Tongue (tissue), 2 donors: ENCODE data around the gene FHIT. TPM values are rescaled to one million over a fixed set of nuclear protein-coding genes. Genes with fewer than 3 reads are reported as not detected.
A peak's percentile ranks its signal among the peaks of the same experiment; 100 is the strongest.

ENCODE experiments used
- DNase-seq: peaks from one replicate; pipeline ENCODE4 v3.0.0-alpha.2; 2015
- total RNA-seq: library from RNA; depleted of rRNA; stranded (reverse); fragments of >200 nt; gene quantifications from one replicate; pipeline ENCODE4 v1.2.3, GENCODE V29; 2014

The FHIT gene
- total RNA-seq, 1 donor from 2014 or later, result 7.4 TPM

DNA sequence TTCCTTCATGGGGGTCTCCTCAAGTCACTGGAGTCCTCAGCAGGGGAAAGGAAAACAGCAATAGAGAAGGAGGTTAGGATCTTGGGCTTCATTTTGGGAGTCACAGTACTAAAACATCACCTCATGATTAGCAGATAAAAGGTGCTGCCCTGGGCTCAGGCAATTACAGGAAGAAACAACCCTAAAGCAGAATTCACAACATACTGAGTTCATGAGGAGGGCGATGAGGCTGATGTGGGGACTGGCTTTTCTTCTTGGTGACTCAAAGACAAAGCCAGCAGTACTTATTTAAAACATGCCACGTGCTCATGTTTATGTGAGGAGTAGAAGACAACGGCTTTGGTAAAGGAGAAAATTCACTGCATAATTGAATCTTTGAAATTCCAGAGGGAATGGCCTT, 1379.1 kb downstream of the FHIT start:
- no peak for DNase-seq

DNA sequence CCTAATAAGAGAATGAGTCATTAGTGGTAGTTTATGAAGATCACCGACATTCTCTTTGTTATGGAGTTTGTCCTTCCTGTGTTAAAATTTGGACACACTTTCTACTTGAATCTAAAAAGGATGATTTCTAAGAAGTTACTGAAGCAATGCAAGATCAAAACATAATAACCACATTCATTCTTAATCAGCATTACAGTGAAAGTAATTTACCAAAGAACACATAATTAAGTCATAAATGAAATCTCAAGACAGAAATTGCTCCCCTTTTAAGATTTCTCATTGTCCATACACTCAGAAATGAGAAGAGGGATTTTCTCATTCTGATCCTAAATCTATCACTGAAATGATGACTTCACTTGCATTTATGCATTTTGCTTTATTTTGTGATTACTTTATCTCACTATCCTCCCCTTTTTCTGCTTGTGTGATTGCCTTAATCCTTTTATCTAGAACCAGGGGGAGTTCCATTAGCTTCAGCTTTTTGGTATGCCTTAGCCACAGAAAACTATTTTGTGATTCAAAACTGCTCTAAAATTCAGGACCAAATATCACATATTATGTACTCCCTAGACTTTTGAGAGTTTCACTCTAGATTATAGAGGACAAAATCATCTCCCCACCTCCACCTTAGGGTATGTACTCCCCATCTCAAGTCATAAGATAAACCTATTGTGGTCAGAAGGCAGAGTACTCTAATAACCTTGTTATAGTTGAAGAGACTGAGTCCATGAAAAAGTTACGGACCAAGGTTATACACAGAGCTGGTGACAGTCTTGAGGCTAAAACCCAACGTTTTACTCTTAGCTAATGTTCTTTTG, 1383.9 kb downstream of the FHIT start:
- DNase-seq, result no peak

DNA sequence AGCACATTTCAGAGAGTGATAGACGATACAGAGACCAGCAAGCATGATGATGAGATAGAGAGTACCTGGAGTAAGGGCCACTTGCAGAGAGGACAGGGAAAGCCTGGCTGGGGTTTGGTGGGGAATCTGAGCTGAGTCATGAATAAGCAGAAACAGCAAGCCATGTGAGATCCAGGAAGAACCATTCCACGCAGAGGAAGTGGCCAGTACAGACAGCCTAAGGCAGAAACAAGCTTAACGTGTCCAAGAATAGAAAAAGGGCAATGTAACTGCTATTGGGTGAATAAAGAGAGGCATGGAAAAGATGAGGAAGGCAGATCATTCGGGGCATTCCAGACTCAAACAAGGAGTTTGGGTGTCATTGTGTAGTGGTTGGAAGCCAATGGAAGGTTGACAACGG, 1385.2 kb downstream of the FHIT start:
- DNase-seq, result no peak

DNA sequence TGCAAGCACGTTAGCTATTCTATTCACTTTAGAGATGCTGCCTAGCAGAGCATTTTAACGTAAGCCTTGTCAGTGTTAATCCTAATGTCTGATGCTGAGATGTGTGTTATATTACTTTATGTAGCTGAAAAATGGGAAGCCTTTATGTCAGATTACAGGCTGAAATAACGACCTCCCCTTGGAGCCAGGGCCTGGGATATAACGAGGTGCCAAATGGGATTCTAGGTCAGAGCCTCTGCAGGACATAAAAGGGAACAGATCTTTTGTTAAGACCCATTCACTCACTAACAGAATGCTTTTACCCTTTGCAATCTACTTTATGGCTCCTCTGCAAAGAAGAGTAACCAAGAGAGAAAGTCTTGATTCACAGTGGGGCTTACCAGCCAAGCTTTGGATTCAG, 1385.9 kb downstream of the FHIT start:
- no peak for DNase-seq

DNA sequence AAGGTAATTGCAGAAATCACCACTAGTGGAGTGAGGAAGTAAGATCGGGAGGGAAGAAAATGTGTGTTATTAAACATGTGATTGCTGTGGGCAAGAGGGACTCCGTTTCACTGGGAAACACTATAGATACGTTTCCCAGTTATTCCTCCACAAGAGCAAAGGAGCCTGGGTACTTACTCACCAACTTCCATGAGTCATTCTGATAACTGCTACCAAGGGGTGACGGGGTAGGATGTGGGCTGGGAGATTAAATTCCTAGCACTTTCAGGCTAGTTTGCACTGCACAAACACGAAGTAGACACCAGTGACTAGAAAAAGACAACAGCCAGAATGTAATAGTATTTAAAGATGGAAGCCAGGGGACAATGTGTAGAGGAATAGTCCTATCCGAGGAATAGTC, 1388.6 kb downstream of the FHIT start:
- DNase-seq, result no peak

DNA sequence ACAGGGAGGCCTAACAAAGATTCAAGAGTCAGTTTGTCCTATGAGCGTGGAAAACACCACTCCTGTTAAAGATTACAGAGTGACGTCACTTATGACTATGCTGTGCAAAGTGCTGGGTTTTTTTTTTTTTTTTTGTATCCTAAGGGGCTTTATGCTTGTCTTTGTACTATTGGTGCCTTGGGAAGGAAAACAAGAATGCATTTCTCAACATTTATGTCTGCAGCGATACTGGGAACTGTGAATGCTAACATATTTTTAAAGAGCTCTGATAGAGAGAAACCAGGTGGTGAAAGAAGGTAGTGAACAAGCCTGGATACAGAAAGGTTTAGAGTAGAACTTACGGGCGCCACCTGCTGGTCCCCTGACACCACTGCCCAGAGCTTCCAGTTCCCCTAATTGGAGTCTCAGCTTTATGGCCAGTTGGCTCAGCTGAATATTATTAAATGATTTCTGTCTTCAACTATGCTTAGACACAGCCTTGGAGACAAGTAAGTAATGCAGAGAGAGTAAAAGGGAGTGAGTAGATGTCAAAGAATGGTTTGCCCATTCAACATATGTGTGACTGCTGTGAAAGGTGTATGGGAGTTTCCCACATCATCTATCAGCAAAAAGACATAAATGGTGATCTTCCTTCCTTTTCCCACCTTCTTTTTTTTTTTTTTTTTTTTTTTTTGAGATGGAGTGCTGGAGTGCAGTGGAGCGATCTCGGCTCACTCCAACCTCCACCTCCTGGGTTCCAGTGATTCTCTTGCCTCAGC, 1393.5 kb downstream of the FHIT start:
- peak; percentile 92 for DNase-seq

DNA sequence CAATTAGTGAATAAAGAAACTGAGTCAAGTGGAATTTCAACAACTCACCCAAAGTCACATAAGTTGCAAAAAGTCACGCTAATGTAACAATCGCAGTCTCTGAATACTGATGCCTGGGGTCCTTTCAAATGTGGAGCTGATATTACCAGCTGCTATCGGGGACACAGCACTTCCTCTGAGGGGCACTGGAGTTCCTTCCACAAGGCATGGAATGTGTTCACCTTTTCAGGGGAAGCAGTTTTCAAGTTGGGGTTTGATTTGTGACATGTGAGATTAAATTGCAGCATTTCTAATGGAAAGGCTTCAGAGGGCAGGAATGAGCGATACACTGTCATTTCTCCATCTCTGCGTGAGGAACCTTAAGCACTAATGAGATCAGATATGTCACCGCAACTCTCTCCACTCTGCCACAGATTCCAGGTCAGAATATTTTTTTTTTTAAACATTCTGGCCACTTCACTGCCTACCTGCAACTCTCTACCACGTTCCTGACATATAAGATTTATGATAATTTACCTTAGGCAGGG, 1394.3 kb downstream of the FHIT start:
- DNase-seq, result no peak

DNA sequence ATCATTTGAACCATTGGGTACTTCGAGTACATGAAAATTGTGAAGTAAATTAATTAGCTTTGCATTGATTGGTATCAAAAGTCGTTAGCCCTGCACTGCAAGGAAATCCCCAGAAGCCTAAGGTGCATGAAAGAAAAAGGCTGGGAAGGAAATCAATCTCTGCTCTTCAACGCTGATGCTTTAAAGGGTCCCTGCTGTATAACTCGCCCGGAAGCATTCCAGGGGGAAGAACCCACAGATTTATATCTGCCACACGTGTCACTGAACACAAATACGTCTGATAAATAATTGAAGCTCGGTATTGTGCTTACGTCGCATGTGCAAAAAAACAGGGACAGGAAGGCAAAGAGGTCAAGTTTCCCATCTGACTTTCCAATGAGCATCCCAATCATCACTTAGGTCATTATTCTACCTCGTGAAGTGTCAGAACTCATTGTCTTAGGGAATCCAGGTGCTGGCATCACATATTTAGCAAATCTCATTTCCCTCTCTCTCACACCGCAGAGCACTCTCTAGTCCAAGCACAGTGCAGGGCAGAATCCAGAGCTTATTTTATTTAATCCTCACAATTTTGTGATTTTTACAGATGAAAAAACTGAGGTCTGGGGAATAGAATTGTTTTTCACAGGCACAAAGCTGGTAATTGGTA, 1397.1 kb downstream of the FHIT start:
- no peak for DNase-seq

DNA sequence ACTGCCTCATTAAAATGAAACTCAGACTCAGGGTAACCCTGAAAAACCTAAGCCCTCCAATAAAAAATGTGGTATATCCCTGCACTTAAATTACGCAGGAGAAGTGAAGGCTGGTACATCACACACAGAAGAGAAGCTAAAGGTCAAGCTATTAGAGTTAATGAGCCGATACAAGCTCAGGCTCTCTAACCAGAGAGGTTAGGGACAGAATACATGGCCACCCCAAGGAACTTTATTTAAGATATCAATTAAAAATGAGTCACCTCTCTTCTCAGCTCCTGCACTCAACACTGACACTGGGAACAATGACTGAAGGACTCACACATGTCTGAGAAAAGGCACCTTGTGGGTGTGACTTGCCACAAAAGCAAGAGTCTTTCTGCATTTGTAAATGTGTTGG, 1400.8 kb downstream of the FHIT start:
- no peak for DNase-seq

DNA sequence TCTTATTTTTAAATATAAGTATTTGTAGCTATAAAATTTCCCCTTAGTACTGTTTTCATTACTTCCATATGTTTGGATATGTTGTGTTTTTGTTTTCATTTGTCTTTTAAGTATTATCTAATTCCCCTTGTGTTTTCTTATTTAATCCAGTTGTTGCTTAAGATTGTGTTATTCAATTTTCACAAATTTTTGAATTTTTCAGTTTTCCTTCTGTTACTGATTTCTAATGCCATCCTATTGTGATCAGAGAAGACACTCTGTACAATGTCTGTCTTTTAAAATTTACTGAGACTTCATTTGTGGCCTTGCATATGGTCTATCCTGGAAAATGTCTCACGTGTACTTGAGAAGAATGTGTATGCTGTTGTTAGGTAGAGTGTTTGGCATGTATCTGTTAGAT, 1405.9 kb downstream of the FHIT start:
- peak; percentile 31 for DNase-seq

DNA sequence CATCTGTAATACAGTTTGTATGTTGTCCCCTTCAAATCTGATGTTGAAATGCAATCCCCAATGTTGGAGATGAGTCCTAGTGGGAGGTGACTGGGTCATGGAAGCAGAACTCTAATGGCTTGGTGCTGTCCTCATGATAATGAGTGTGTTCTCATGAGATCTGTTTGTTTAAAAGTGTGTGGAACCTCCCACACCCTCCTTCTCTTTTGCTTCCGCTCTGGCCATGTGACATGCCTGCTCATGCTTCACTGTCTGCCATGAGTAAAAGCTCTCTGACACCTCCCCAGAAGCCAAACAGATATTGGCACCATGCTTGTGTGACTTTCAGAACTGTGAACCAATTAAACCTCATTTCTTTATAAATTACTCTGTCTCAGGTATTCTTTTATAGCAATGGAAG, 1407.4 kb downstream of the FHIT start:
- DNase-seq, result no peak

DNA sequence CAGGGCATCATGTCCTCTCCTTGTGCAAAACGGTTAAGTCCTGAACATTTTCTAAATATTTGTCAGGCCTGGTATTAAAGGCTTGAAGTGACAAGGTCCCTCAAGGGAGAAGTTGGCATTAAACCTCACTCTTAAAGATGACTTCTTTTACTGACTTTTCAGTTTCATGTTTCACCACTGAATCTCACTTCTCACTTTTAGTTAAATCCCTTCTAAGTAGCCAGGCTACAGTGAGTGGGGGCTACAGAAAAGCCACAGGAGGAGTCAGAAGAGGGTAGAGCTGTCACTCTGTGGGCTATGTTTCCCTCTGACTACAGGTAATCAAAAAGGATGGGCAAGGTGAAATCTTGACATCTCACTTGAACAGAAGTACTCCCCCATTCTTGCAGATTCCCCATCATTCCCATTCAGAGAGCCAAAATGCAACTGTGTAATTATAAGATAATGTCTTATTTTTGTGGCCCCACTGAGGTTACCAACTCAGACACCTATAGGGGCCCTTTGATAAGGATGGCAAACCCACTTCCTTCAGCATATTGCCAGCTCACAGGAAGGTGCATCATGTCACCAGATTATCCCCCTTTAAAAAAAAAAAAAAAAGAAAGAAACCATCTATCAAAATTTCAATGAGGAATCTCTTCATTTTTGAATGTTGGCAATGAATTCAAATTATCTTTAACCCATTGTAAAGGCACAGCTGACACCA, 1411.3 kb downstream of the FHIT start:
- no peak for DNase-seq

DNA sequence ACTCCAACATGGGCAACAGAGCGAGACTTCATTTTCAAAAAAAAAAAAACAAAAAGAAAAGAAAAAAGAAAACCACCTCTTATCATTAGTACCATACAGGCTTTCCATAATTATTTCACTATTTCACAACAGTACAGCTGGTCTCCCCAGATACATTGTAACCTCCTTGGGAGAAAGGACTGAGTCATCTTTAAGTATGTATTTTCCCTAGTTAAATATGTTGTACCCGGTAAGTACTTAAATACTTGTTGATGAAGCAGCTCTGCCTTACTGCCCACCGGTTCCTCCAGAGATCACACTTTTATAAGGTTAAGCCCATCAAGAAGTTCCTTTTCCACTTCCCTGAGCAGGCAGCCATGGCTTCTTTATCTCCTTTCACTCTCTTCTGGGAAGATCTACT, 1412.0 kb downstream of the FHIT start:
- DNase-seq, result no peak

DNA sequence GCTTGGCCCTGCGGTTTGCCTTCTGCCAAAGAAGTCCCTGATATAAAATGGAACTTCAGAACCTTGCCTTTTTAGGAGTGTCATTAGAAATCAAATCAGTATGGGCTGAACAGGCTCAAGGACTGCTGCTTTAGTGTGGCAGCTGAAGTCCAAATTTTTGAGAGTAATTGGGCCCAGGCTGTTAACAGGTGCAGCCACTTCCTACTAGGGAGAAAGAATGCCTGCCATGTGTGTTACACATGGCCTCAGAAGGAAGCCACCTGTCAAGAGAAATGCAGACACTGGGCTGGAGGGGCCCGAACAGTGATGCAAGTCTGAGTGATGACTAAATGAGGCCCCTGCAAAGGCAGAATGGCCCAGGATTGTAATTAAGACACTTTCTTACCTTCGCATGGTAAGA, 1414.7 kb downstream of the FHIT start:
- peak; percentile 81 for DNase-seq

DNA sequence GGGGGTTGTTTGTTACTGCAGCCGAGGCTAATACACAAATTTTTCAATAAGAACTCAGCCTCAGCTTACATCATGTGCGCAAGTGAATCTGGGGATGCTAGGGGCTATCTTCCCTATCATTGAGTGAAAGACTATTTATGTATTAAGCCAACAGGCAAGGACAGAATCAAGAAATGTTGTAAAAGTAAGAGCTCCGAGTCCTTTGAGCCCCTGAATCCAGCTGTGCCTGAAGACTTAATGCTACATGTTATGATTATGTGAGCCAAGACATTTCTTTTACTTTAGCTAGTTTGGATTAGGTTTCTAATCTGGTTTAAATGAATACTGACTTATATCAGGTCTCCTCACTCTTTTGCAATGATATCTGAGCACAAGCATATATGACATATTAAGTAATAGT, 1418.5 kb downstream of the FHIT start:
- no peak for DNase-seq

DNA sequence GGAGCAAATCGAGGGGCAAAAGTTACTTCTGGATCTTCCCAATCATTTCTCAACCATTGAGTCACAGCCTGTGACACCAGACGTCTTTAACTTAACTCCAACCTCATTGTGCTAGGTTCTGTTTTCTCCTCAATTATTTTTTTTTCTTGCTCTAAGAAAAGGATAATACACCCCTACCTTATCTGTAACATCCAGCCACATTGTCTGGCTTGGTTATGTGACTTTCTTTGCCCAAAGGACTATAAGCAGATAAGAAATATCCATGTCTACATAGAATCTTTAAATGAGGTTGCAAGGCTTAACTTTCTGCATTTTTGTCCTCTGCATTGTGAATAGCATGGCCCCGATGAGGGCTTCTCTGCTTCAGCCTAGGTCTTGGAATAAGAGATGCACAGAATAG, 1419.0 kb downstream of the FHIT start:
- DNase-seq, result no peak

DNA sequence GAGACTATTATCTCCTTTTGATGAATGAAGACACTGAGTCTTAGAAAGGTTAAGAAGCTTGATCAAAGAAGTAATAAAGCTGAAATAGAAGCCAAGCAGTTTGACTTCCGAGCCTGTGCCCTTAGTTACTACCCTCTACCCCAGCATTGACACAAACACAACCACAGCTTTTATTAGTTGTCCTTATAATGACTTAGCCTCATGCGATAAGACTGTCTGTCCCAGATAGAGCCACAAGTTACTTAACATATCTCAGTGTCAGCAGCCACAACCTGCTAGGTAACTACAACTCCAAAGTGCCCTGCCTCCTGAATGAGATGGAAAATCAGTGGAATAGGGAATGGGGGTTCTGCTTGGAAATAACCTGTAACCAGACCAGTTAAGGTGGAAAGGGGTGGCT, 1419.9 kb downstream of the FHIT start:
- no peak for DNase-seq

DNA sequence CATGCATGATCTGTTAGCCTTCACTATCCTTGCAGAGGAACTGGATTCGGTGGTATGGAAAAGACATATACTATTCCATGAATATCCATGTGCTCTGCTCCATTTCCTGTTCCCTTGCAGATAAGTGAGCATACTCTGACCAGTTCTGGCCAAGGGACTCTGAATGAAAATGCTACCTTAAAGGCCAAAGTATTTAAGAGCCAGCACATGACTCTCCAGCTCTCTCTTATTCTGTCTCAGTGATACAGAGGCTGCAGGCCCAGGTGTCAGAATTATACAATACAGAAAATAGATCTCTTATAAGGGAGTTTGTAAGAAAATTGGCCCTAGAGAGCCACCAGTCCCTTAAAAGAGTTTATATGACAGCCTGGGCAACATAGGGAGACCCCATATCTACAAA, 1421.7 kb downstream of the FHIT start:
- DNase-seq, result no peak

DNA sequence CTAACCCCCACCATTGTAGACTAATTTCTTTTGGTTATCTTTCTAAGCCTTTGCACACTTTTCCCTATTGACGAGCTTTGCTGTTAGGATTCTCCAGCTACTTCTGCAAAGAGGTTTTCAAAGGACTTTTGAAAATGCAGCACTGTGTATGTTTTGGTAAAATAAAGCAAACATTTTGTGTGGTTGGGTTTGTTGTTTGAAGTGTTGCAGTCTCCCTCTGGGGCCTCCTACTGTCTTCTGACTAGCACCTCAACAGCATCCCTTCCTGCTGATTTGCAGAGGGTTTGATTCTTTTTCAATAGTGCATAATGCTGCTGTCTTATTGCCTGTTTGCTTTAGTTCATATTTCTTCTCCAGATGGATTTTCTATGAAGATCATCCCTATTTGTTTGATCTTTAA, 1426.4 kb downstream of the FHIT start:
- DNase-seq, result no peak

DNA sequence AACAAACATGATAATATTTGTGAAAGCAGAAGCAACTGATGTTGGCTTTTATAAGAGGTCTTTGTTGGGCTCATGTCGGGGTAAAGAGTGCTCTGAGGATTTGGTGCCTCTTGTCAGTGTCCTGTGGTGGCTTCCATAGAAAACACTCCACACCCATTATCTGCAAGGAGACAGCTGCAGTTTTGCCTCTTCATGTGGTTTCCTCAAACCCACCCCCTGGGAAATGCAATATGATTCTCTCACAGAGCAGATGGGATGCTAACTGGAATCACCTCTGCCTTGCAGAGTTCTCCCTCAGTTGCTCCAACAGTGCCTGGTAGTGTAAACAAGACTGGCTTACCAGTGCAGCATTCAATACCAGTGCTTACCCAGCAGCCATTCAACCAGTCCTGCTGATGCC, 1430.0 kb downstream of the FHIT start:
- DNase-seq, result no peak

DNA sequence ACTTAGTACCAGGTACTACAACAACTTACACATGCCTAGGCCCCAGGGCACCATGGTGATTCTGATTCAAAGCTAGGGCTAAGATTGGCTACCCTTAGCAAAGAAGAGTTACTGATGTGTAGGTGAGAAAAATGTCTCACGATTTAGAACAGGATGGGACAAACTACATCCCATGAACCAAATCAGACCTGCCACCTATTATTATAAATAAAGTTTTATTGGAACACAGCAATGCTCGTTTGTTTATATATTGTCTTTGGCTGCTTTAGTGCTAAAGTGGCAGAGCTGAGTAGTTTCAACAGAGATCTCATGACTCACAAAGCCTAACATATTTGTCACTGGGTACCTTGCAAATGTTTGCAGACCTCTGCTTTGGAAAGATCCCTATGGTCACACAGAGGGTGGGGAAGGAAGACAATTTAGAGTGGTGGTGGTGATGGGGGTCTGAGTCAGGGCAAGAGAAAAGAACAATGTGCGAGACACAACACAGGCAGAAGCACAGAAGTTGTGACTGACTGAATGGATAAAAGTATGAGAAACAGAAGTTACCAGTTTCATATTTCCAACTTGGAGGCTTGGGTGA, 1430.8 kb downstream of the FHIT start:
- DNase-seq, result no peak

DNA sequence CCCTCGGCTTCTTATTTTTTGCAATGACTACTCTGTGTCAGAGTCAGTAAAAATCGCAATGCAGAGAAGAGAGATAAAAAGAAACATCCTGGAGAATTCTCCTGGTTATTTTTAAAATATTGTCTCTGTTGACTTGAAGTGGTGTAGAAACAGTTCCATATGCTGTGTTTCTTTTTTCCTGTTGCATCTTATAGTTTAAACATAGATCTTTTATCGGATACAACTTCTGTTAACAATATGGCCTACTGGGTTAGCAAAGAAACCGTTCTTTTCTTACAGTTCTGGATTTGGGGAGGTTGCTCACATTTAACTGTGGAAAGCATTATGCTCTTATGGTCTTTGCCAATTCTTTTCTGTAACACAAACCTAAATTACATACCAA, 1432.3 kb downstream of the FHIT start:
- DNase-seq, result no peak
